Activated CD4-positive, CD25-positive, alpha-beta regulatory T cell treated with anti-CD3 and anti-CD28 coated beads, Interleukin-2, amount 50 U/mL, for 24 hours (primary cell): ENCODE measurements around the gene RNFT1.
"Not testable (repeated sequence)": the region's sequence is repeated elsewhere in the genome, so short reads cannot be mapped to it uniquely, and the experiment has no call there.

Source experiments
- ATAC-seq, 2 donors: fragments of 150-1000 bp; cut with Tn5 transposase; one replicate each; pipeline ENCODE4 v1.10.0; 2021; ENCODE audit warnings: mild to moderate bottlenecking in 1 of 2, moderate library complexity in 1 of 2

RNFT1 gene

GRCh38 chr17:59920637-59921036 is 43.9 kb downstream of the RNFT1 start:
- ATAC-seq, result not testable (repeated sequence)

GRCh38 chr17:59916446-59916845 is 48.1 kb downstream of the RNFT1 start:
- ATAC-seq, result no peak

- peak in 1 of 2 donors; percentile 53 for ATAC-seq
These were observed 50.2 kb downstream of the RNFT1 start for GRCh38 chr17:59914274-59914854.

GRCh38 chr17:59907467-59907866 is 57.1 kb downstream of the RNFT1 start:
- no peak for ATAC-seq

GRCh38 chr17:59903455-59903854 is 61.1 kb downstream of the RNFT1 start:
- ATAC-seq, result no peak
